Measurements from ENCODE around the gene MYRIP.

DNA sequence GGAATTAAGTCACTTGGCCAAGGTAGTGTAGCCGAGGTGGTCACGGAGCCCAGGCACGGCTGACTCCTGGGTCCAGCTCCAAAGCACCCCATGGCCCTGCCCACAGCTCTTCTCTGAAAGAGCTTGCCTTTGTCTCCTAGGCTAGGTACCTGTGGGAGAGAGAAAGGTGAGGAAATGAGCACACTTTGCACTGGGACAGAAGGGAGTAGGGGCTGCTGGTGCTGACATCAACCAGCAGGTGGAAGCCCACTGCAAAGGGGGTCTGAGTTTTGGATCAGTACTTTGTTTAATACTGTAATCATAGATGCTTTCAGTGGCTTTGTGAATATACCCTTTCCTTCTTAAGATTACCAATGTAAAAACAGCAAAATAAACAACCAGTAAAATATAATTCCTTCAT, 371.8 kb downstream of the MYRIP start:
- TF ChIP-seq, protein P1, sequence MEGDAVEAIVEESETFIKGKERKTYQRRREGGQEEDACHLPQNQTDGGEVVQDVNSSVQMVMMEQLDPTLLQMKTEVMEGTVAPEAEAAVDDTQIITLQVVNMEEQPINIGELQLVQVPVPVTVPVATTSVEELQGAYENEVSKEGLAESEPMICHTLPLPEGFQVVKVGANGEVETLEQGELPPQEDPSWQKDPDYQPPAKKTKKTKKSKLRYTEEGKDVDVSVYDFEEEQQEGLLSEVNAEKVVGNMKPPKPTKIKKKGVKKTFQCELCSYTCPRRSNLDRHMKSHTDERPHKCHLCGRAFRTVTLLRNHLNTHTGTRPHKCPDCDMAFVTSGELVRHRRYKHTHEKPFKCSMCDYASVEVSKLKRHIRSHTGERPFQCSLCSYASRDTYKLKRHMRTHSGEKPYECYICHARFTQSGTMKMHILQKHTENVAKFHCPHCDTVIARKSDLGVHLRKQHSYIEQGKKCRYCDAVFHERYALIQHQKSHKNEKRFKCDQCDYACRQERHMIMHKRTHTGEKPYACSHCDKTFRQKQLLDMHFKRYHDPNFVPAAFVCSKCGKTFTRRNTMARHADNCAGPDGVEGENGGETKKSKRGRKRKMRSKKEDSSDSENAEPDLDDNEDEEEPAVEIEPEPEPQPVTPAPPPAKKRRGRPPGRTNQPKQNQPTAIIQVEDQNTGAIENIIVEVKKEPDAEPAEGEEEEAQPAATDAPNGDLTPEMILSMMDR (conservative IDR thresholded peaks at IDR 0.05; ENCODE audit: low read depth, low read length), result peak; percentile 13; the same call in 1 of the 2 replicates
- no peak for TF ChIP-seq EZH2phosphoT487 (IDR thresholded peaks at IDR 0.05; ENCODE audit: borderline replicate concordance, low read length)
